MM.1S (cell line): ENCODE data around the gene LARP6.

Experiments
- CTCF ChIP-seq: fragments of 300-600 bp; sonication (generic); IDR thresholded peaks from 2 replicates; pipeline ENCODE4 v1.5.1; 2016; ENCODE audit warnings: antibody characterized with exemption, low read length, mixed read lengths
- EZH2 ChIP-seq: fragments of 300-600 bp; sonication (generic); optimal IDR thresholded peaks from 2 replicates; pipeline ENCODE3; 2017; ENCODE audit warnings: low read depth, mild to moderate bottlenecking, antibody characterized with exemption, low read length, mixed read lengths
- EZH2phosphoT487 ChIP-seq: fragments of 300-600 bp; sonication (generic); IDR thresholded peaks from 2 replicates; pipeline ENCODE4 v1.6.1; 2018; ENCODE audit warnings: antibody characterized with exemption, low read length

GRCh38 chr15:70783610-70784022 lies 70.3 kb downstream of the LARP6 start:
- TF ChIP-seq CTCF (no peak), EZH2phosphoT487 (no peak), EZH2 (no peak)
